Measurements from ENCODE around the gene ACY1. TPM values are rescaled to one million over a fixed set of nuclear protein-coding genes. Genes with fewer than 3 reads are reported as not detected.

ACY1 gene
- total and polyA plus RNA-seq, 10 of the 15 experiments (the other 5 are each of a cell fraction or from before 2014, with no cell fraction given), result 18.5 to 42.2 (median 27.8) TPM

DNA sequence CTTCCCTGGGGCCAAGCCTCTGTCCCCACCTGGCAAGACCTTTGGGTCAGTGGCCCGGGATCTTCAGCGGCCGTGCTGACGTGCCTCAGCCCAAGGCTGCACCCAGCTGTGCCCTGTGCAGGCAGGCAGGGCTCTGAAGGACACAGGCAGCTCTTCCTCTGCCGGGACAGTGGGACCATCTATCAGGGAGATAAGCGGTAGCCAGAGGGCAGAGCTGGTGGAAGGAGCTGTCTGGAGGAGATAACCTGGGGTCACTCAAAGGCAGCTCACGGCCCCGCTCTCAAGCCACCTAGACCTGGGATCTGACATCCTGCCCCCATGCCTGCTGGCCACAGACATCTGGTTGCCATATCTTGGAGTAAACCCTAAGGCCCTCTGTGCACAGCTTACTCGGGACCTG, 45.7 kb downstream of the ACY1 start (continued):
- TF ChIP-seq, protein P1, sequence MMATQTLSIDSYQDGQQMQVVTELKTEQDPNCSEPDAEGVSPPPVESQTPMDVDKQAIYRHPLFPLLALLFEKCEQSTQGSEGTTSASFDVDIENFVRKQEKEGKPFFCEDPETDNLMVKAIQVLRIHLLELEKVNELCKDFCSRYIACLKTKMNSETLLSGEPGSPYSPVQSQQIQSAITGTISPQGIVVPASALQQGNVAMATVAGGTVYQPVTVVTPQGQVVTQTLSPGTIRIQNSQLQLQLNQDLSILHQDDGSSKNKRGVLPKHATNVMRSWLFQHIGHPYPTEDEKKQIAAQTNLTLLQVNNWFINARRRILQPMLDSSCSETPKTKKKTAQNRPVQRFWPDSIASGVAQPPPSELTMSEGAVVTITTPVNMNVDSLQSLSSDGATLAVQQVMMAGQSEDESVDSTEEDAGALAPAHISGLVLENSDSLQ (IDR thresholded peaks at IDR 0.05), result no peak
- no peak for TF ChIP-seq NFYB (IDR thresholded peaks at IDR 0.05; ENCODE audit: insufficient read depth, low read depth, low read length)
- TF ChIP-seq TARDBP (IDR thresholded peaks at IDR 0.05; ENCODE audit: borderline replicate concordance), result no peak

GRCh38 chr3:52029535-52029934, 46.2 kb downstream of the ACY1 start:
- Histone ChIP-seq H3K27ac (ENCODE audit: control insufficient read depth, insufficient read depth) (no peak overlapping the region), H3K4me1 (ENCODE audit: control insufficient read depth, insufficient read depth, low read length) (peaks cover 4% of the 10 kb centered on the region), H3K9me3 (replicated peaks; ENCODE audit: control insufficient read depth, insufficient read depth, low read length) (no peaks in the 10 kb centered on the region; the same call in 2 of the 3 replicates), H3K4me3 (no peak overlapping the region), H3K27me3 (replicated peaks in 1 of 2; ENCODE audit: control insufficient read depth in 2 of 2, insufficient read depth in 2 of 2, low read length in 1 of 2) (no peaks in the 10 kb centered on the region), H3K4me2 (ENCODE audit: control insufficient read depth, insufficient read depth) (no peak overlapping the region), H2AFZ (ENCODE audit: control insufficient read depth, low read depth, low read length) (no peak overlapping the region), H3K9ac (ENCODE audit: control insufficient read depth, insufficient read depth, low read length) (no peak overlapping the region), H3K79me2 (ENCODE audit: control insufficient read depth, insufficient read depth, low read length) (no peaks in the 10 kb centered on the region), H3K36me3 (ENCODE audit: control insufficient read depth in 2 of 2, insufficient read depth in 2 of 2, low read length in 1 of 2) (no peaks in the 10 kb centered on the region), H4K20me1 (ENCODE audit: control insufficient read depth, insufficient read depth) (no peaks in the 10 kb centered on the region)
- ChIA-PET CTCF (interaction anchor here (0.9 to 1.3 kb wide), 3 partner anchors 10 to 25 kb away, joined by 3 read pairs; no protein-coding TSS in a partner anchor), POLR2A (interaction anchor here (0.6 kb wide), 1 partner anchor 103 kb away, joined by 3 read pairs; no protein-coding TSS in a partner anchor), SMC1A (ENCODE audit: uncharacterized antibody, unreplicated experiment) (no interaction called here), RAD21 (ENCODE audit: unreplicated experiment) (interaction anchor here (0.8 to 1.5 kb wide), 3 partner anchors 24 to 29 kb away, joined by 3 to 8 read pairs (median 3); no protein-coding TSS in a partner anchor)
- no peak for ATAC-seq
- no peak for DNase-seq (ENCODE audit: low read depth, low spot score)
- BruUV-seq (replicated peaks), result no TSS peak
- FAIRE-seq, result no peak
- WGBS (ENCODE audit: insufficient coverage, insufficient replicate concordance, low lambda C conversion rate, missing lambda C conversion rate), result 64% methylated on average over 10 of the region's 10 CpGs
- no peak for TF ChIP-seq BACH1 (IDR thresholded peaks at IDR 0.05; ENCODE audit: borderline replicate concordance)
- intact Hi-C loops (cut with micrococcal nuclease; ENCODE audit: unreplicated experiment), result no loop called here
- in situ Hi-C loops (cut with MboI), result no loop called here

All from GM12878 (cell line).